Liver (tissue), 9 donors: Measurements from ENCODE around the gene PIEZO1. TPM values are rescaled to one million over a fixed set of nuclear protein-coding genes. Genes with fewer than 3 reads are reported as not detected.
"Not testable (repeated sequence)": the region's sequence is repeated elsewhere in the genome, so short reads cannot be mapped to it uniquely, and the experiment has no call there.

Source experiments
- DNase-seq: peaks from one replicate; pipeline ENCODE4 v3.0.0-alpha.2; 2017; ENCODE audit warnings: low spot score
- H3K27ac ChIP-seq, 2 donors: one replicate each; pipeline ENCODE4 v1.7.0; 2013; ENCODE audit warnings: inconsistent platforms in 2 of 2, low read length in 2 of 2, control low read depth in 1 of 2, low read depth in 1 of 2, mild to moderate bottlenecking in 1 of 2
- H3K27me3 ChIP-seq, 4 donors: one replicate each; pipeline versions ENCODE4 v1.6.1 to v1.7.0; 2013; ENCODE audit warnings: low read length in 3 of 4, inconsistent platforms in 1 of 4, mild to moderate bottlenecking in 1 of 4, moderate library complexity in 1 of 4; ENCODE audit not compliant: control insufficient read depth in 4 of 4, insufficient read depth in 4 of 4
- H3K36me3 ChIP-seq, 4 donors: one replicate each; pipeline versions ENCODE4 v1.6.1 to v1.7.0; 2013; ENCODE audit warnings: low read length in 3 of 4, mild to moderate bottlenecking in 3 of 4, low read depth in 1 of 4, moderate library complexity in 1 of 4; ENCODE audit not compliant: control insufficient read depth in 4 of 4, insufficient read depth in 3 of 4
- H3K4me1 ChIP-seq, 4 donors: one replicate each; pipeline versions ENCODE4 v1.6.1 to v1.7.0; 2013; ENCODE audit warnings: low read length in 3 of 4, mild to moderate bottlenecking in 3 of 4, moderate library complexity in 1 of 4; ENCODE audit not compliant: control insufficient read depth in 4 of 4, insufficient read depth in 4 of 4
- H3K4me3 ChIP-seq, 3 donors: one replicate each; pipeline versions ENCODE4 v1.6.1 to v1.7.0; 2013; ENCODE audit warnings: low read length in 3 of 3, control low read depth in 1 of 3, low read depth in 1 of 3, mild to moderate bottlenecking in 1 of 3
- H3K9ac ChIP-seq, 2 donors: one replicate each; pipeline ENCODE4 v1.7.0; 2013; ENCODE audit warnings: low read length in 2 of 2, mild to moderate bottlenecking in 2 of 2, moderate library complexity in 2 of 2, control low read depth in 1 of 2, low read depth in 1 of 2
- H3K9me3 ChIP-seq, 4 donors: one replicate each; pipeline versions ENCODE4 v1.6.1 to v1.7.0; 2013; ENCODE audit warnings: low read length in 3 of 4; ENCODE audit not compliant: control insufficient read depth in 4 of 4
- ATF3 ChIP-seq: IDR thresholded peaks from 2 replicates; pipeline ENCODE4 v1.6.1; 2016; ENCODE audit warnings: antibody characterized with exemption
- EGR1 ChIP-seq, 2 donors: IDR thresholded peaks; 2 replicates each; pipeline ENCODE4 v1.6.1; 2016 to 2018; ENCODE audit warnings: antibody characterized with exemption in 2 of 2, low read depth in 2 of 2
- FOXA1 ChIP-seq: IDR thresholded peaks from 2 replicates; pipeline ENCODE4 v1.6.1; 2016; ENCODE audit warnings: antibody characterized with exemption
- FOXA2 ChIP-seq: IDR thresholded peaks from 2 replicates; pipeline ENCODE4 v1.6.1; 2016; ENCODE audit warnings: antibody characterized with exemption
- GABPA ChIP-seq, 2 donors: IDR thresholded peaks in 1 of 2; conservative IDR thresholded peaks in 1 of 2; 2 replicates each; pipeline ENCODE4 v1.6.1; 2016; ENCODE audit warnings: antibody characterized with exemption in 2 of 2, mild to moderate bottlenecking in 1 of 2, moderate library complexity in 1 of 2
- HNF4A ChIP-seq, 2 donors: conservative IDR thresholded peaks; 2 replicates each; pipeline ENCODE4 v1.6.1; 2016; ENCODE audit warnings: antibody characterized with exemption in 2 of 2, mild to moderate bottlenecking in 2 of 2
- HNF4G ChIP-seq: IDR thresholded peaks from 2 replicates; pipeline ENCODE4 v1.6.1; 2016; ENCODE audit warnings: antibody characterized with exemption
- JUND ChIP-seq, 2 donors: IDR thresholded peaks; 2 replicates each; pipeline ENCODE4 v1.6.1; 2016; ENCODE audit warnings: antibody characterized with exemption in 2 of 2
- MAX ChIP-seq: IDR thresholded peaks from 2 replicates; pipeline ENCODE4 v1.6.1; 2016; ENCODE audit warnings: antibody characterized with exemption
- RAD21 ChIP-seq, 2 donors: IDR thresholded peaks; 2 replicates each; pipeline ENCODE4 v1.6.1; 2016; ENCODE audit warnings: antibody characterized with exemption in 2 of 2, mild to moderate bottlenecking in 2 of 2
- REST ChIP-seq: IDR thresholded peaks from 2 replicates; pipeline ENCODE4 v1.6.1; 2016; ENCODE audit warnings: antibody characterized with exemption, mild to moderate bottlenecking
- RXRA ChIP-seq, 2 donors: IDR thresholded peaks; 2 replicates each; pipeline ENCODE4 v1.6.1; 2017 to 2018; ENCODE audit warnings: antibody characterized with exemption in 2 of 2, mild to moderate bottlenecking in 1 of 2
- SP1 ChIP-seq: IDR thresholded peaks from 2 replicates; pipeline ENCODE4 v1.6.1; 2018; ENCODE audit warnings: antibody characterized with exemption, mild to moderate bottlenecking
- TAF1 ChIP-seq: conservative IDR thresholded peaks from 2 replicates; pipeline ENCODE4 v1.6.1; 2016; ENCODE audit warnings: antibody characterized with exemption, mild to moderate bottlenecking
- YY1 ChIP-seq: IDR thresholded peaks from 2 replicates; pipeline ENCODE4 v1.6.1; 2016; ENCODE audit warnings: antibody characterized with exemption, mild to moderate bottlenecking
- WGBS: extraction: QIAGEN DNeasy Blood & Tissue Kit; methylation state at CpG from one replicate; pipeline ENCODE4 v1.1.7; 2013; 5-methylcytosine and 5-hydroxymethylcytosine counted together
- polyA plus RNA-seq, 2 donors: library from polyadenylated mRNA; stranded (reverse) in 1 of 2; unstranded in 1 of 2; fragments of 200-250 nt in 1 of 2; fragments of >200 nt in 1 of 2; fragmentation: Nextera tagmentation in 1 of 2; extraction: Ambion mirVana in 1 of 2; gene quantifications; one replicate each; pipeline versions ENCODE4 v1.2.1 to v1.2.3, GENCODE V29; 2013 to 2015
- total RNA-seq, 2 donors: library from RNA; depleted of rRNA; stranded (reverse); fragments of >200 nt; gene quantifications; one replicate each; pipeline ENCODE4 v1.2.3, GENCODE V29; 2014
- donor health status: healthy.
- donor health status: healthy.
- donor health status: healthy.
- donor health status: healthy.
- donor health status: healthy.

The PIEZO1 gene
- total and polyA plus RNA-seq, 4 donors = 15.3 to 74.7 (median 59.2) TPM

- H3K9me3 ChIP-seq = no peaks in the 10 kb centered on the region
- no peaks in the 10 kb centered on the region for H3K27me3 ChIP-seq
- no peak overlapping the region for H3K27ac ChIP-seq
- no peak overlapping the region for H3K4me3 ChIP-seq
- peaks cover 0 to 8% (median 1%) of the 10 kb centered on the region in 4 donors for H3K36me3 ChIP-seq
- no peak overlapping the region for H3K9ac ChIP-seq
- TF ChIP-seq FOXA1 (no peak), HNF4G (no peak), ATF3 (no peak), YY1 (no peak), TAF1 (no peak), RAD21 (IDR thresholded peaks at IDR 0.05) (no peak), MAX (no peak), RXRA (IDR thresholded peaks at IDR 0.05) (no peak), REST (no peak), FOXA2 (no peak), GABPA (IDR thresholded peaks at IDR 0.05 in 1 of 2, conservative IDR thresholded peaks at IDR 0.05 in 1 of 2) (no peak), SP1 (no peak), JUND (IDR thresholded peaks at IDR 0.05) (no peak), HNF4A (conservative IDR thresholded peaks at IDR 0.05) (no peak), EGR1 (IDR thresholded peaks at IDR 0.05; ENCODE audit: low read depth in 2 of 2) (no peak)
- WGBS = 94% methylated on average over 23 of the region's 23 CpGs
- H3K4me1 ChIP-seq = no peaks in the 10 kb centered on the region
- DNase-seq = no peak
These were observed 113.2 kb downstream of the PIEZO1 start for GRCh38 chr16:88671806-88672205.

- Histone ChIP-seq H3K27ac (no peak overlapping the region), H3K27me3 (no peaks in the 10 kb centered on the region), H3K9ac (no peak overlapping the region), H3K4me3 (no peak overlapping the region), H3K36me3 (peaks cover 0 to 8% (median 1%) of the 10 kb centered on the region in 4 donors), H3K9me3 (no peaks in the 10 kb centered on the region), H3K4me1 (peaks cover 2 to 8% (median 7%) of the 10 kb centered on the region in 4 donors)
- no peak for TF ChIP-seq YY1
- no peak for DNase-seq
- WGBS = 91% methylated on average over 10 of the region's 10 CpGs
These were observed 115.0 kb downstream of the PIEZO1 start for GRCh38 chr16:88669980-88670379.

- not testable (repeated sequence) for DNase-seq, H3K9me3 ChIP-seq, H3K4me3 ChIP-seq, H3K9ac ChIP-seq, H3K27me3 ChIP-seq, H3K27ac ChIP-seq, H3K36me3 ChIP-seq
- WGBS = 95% methylated on average over 8 of the region's 8 CpGs
- H3K4me1 ChIP-seq = peaks cover 2 to 13% (median 12%) of the 10 kb centered on the region in 4 donors
These were observed 115.5 kb downstream of the PIEZO1 start for GRCh38 chr16:88669493-88669892.
